Stimulated activated memory B cell treated with anti-CD40 and anti-IgM and Interleukin-4, amounts not matched to agents 10 μg/mL and 1 μg/mL and 100 μg/mL, for 72 hours (primary cell): ENCODE data around the gene MFSD2B.

Source experiments
- ATAC-seq: fragments of 150-1000 bp; cut with Tn5 transposase; 2 replicates; pipeline ENCODE4 v1.10.0; 2021
- H3K27ac Mint-ChIP-seq: one replicate; pipeline ENCODE4 v1.8.0; 2022; ENCODE audit warnings: mild to moderate bottlenecking, mixed read lengths
- H3K27me3 Mint-ChIP-seq: one replicate; pipeline ENCODE4 v1.8.0; 2022; ENCODE audit warnings: mixed read lengths
- H3K36me3 Mint-ChIP-seq: one replicate; pipeline ENCODE4 v1.8.0; 2022; ENCODE audit warnings: mixed read lengths
- H3K4me1 Mint-ChIP-seq: one replicate; pipeline ENCODE4 v1.8.0; 2022; ENCODE audit warnings: mixed read lengths
- H3K4me3 Mint-ChIP-seq: one replicate; pipeline ENCODE4 v1.8.0; 2022; ENCODE audit warnings: mild to moderate bottlenecking, moderate library complexity, mixed read lengths
- H3K9me3 Mint-ChIP-seq: one replicate; pipeline ENCODE4 v1.8.0; 2022; ENCODE audit warnings: mixed read lengths

The MFSD2B gene

DNA sequence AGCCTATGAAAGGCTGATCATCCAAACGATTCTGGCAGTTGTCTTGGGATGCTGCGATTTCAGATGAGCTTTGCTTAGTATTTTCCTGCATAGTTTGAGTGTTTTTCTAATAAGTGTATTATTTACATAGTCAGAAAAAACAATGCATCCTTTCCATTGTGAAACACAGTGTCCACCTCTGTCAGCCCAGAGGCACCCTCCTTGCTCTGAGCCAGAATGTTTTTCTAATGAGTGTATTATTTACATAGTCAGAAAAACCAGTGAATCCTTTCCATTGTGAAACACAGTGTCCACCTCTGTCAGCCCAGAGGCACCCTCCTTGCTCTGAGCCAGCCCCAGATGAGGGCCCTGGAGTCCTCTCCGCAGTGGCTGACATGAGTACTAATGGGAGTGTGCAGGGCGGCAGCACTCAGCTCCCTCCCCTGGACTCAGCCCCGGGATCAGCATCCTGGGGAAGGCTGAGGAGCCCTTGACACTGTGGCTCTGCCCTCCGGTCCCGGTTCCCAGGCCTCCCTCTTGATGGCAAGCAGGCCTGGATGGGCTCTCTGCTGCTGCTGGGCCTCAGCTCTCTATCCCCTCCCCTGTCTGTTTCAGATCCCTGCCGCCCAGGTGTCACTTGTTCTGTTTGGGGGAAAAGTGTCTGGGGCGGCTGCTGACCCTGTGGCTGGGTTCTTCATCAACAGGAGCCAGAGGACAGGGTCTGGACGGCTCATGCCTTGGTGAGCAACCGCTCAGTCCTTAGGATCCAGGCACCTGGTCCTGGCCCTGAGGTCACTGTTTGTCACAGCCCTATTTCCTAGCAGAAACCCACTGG is 5.9 kb downstream of the MFSD2B start:
- Mint-ChIP-seq H3K4me3 (no peak overlapping the region), H3K9me3 (no peaks in the 10 kb centered on the region), H3K36me3 (no peaks in the 10 kb centered on the region), H3K27me3 (peaks cover 23% of the 10 kb centered on the region), H3K4me1 (no peaks in the 10 kb centered on the region), H3K27ac (no peak overlapping the region)
- no peak for ATAC-seq

GRCh38 chr2:24016376-24016761 is 6.5 kb downstream of the MFSD2B start:
- Mint-ChIP-seq H3K9me3 (no peaks in the 10 kb centered on the region), H3K4me3 (no peak overlapping the region), H3K4me1 (no peaks in the 10 kb centered on the region), H3K36me3 (no peaks in the 10 kb centered on the region), H3K27me3 (peaks cover 17% of the 10 kb centered on the region), H3K27ac (no peak overlapping the region)
- no peak for ATAC-seq

- peaks cover 10% of the 10 kb centered on the region for H3K27me3 Mint-ChIP-seq
- ATAC-seq: no peak
- peaks cover under 1% of the 10 kb centered on the region for H3K36me3 Mint-ChIP-seq
- no peak overlapping the region for H3K27ac Mint-ChIP-seq
- no peaks in the 10 kb centered on the region for H3K9me3 Mint-ChIP-seq
- no peaks in the 10 kb centered on the region for H3K4me1 Mint-ChIP-seq
- no peak overlapping the region for H3K4me3 Mint-ChIP-seq
These were observed 7.2 kb downstream of the MFSD2B start for GRCh38 chr2:24016853-24017703.

- Mint-ChIP-seq H3K4me1 (no peaks in the 10 kb centered on the region), H3K4me3 (no peak overlapping the region), H3K27ac (no peak overlapping the region), H3K36me3 (peaks cover 7% of the 10 kb centered on the region), H3K27me3 (peaks cover 4% of the 10 kb centered on the region), H3K9me3 (no peaks in the 10 kb centered on the region)
- no peak for ATAC-seq
These were observed 7.8 kb downstream of the MFSD2B start for GRCh38 chr2:24017711-24018110.

DNA sequence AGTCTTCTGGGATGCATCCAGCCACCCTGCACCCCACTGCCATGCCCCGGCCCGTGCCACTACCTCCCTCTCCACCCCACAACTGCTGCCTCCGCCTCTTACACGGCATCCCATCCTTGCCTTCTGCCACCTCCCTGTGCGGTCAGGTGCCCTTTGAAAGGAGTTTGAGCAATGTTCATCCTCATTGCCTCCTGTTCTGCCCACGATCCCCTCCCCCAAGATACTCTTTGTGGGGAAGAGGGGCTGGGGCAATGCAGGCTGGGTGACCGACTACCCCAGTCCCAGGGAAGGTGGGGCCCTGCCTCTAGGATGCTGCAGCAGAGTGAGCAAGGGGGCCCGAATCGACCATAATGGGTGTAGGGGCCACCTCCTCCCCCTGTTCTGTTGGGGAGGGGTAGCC is 8.4 kb downstream of the MFSD2B start:
- Mint-ChIP-seq H3K27ac (no peak overlapping the region), H3K9me3 (no peaks in the 10 kb centered on the region), H3K4me1 (no peaks in the 10 kb centered on the region), H3K27me3 (no peaks in the 10 kb centered on the region), H3K4me3 (no peak overlapping the region), H3K36me3 (peaks cover 13% of the 10 kb centered on the region)
- no peak for ATAC-seq

GRCh38 chr2:24019729-24020128 is 9.8 kb downstream of the MFSD2B start:
- ATAC-seq: no peak
- Mint-ChIP-seq H3K4me3 (no peak overlapping the region), H3K27ac (no peak overlapping the region), H3K4me1 (no peaks in the 10 kb centered on the region), H3K9me3 (no peaks in the 10 kb centered on the region), H3K27me3 (no peaks in the 10 kb centered on the region), H3K36me3 (peaks cover 26% of the 10 kb centered on the region)

DNA sequence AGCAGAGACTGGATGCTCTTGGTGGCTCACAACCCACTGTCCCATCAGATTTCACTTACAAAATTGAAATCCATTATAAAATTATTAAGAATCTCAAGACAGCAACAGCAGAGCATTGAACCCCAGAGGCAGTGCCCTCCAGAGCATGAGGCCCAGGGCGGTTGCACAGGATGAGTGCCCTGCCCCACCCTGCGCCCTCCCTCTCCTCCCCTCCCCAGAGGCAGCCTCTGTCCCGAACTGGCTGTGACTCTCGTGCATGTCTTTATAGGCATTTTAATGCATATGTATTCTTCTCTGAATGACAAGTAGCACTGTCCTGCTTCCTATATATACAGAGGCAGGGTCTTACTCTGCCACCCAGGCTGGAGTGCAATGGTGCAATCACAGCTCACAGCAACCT is 10.4 kb downstream of the MFSD2B start:
- H3K27me3 Mint-ChIP-seq: no peaks in the 10 kb centered on the region
- no peaks in the 10 kb centered on the region for H3K4me1 Mint-ChIP-seq
- H3K9me3 Mint-ChIP-seq: no peaks in the 10 kb centered on the region
- H3K27ac Mint-ChIP-seq: no peak overlapping the region
- ATAC-seq: no peak
- H3K36me3 Mint-ChIP-seq: peaks cover 30% of the 10 kb centered on the region
- no peak overlapping the region for H3K4me3 Mint-ChIP-seq

GRCh38 chr2:24021122-24021998 is 11.5 kb downstream of the MFSD2B start:
- Mint-ChIP-seq H3K4me1 (no peaks in the 10 kb centered on the region), H3K36me3 (peaks cover 30% of the 10 kb centered on the region), H3K27me3 (no peaks in the 10 kb centered on the region), H3K9me3 (no peaks in the 10 kb centered on the region), H3K27ac (no peak overlapping the region), H3K4me3 (no peak overlapping the region)
- ATAC-seq: no peak

- H3K27ac Mint-ChIP-seq: no peak overlapping the region
- H3K4me1 Mint-ChIP-seq: no peaks in the 10 kb centered on the region
- H3K27me3 Mint-ChIP-seq: no peaks in the 10 kb centered on the region
- H3K4me3 Mint-ChIP-seq: no peak overlapping the region
- no peak for ATAC-seq
- no peaks in the 10 kb centered on the region for H3K9me3 Mint-ChIP-seq
- H3K36me3 Mint-ChIP-seq: peaks cover 33% of the 10 kb centered on the region
These were observed 12.6 kb downstream of the MFSD2B start for GRCh38 chr2:24022324-24022974.

DNA sequence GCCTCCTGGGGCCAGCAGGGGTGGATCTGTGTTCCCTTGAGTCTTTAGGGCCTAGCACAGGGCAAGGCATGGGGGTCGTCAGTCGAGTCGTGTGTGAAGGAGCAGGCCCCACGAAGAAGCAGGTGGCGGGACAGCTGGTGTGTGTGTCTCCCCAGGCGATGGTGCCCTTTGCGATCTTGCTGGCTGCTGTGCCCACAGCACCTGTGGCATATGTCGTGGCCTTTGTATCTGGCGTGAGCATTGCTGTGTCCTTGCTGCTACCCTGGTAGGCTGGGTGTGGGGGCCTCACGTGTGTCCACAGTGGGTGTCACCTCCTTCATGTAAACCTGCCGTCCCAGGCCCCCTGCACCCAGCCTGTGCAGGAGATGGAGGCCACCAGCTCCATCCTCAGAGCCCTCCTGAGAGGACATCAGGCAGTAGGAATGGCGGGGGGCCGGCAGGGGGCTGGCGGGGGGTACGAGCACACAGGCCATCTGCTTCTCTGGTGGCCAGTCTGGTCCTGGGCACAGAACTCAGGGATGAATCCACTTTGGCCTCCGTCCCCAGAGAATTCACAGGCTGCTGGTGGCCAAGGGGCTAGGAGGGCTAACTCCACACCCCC is 13.2 kb downstream of the MFSD2B start:
- Mint-ChIP-seq H3K4me3 (no peak overlapping the region), H3K27me3 (no peaks in the 10 kb centered on the region), H3K36me3 (peaks cover 36% of the 10 kb centered on the region), H3K27ac (no peak overlapping the region), H3K4me1 (no peaks in the 10 kb centered on the region), H3K9me3 (no peaks in the 10 kb centered on the region)
- no peak for ATAC-seq

- Mint-ChIP-seq H3K4me1 (no peaks in the 10 kb centered on the region), H3K36me3 (peaks cover 43% of the 10 kb centered on the region), H3K27ac (no peak overlapping the region), H3K27me3 (no peaks in the 10 kb centered on the region), H3K4me3 (no peak overlapping the region), H3K9me3 (no peaks in the 10 kb centered on the region)
- no peak for ATAC-seq
These were observed 14.1 kb downstream of the MFSD2B start for GRCh38 chr2:24024018-24024417.

- Mint-ChIP-seq H3K9me3 (no peaks in the 10 kb centered on the region), H3K27ac (no peak overlapping the region), H3K27me3 (no peaks in the 10 kb centered on the region), H3K36me3 (peaks cover 54% of the 10 kb centered on the region), H3K4me3 (no peak overlapping the region), H3K4me1 (no peaks in the 10 kb centered on the region)
- no peak for ATAC-seq
These were observed 15.2 kb downstream of the MFSD2B start for GRCh38 chr2:24024996-24025663.

- ATAC-seq: no peak
- Mint-ChIP-seq H3K4me3 (no peak overlapping the region), H3K36me3 (peaks cover 65% of the 10 kb centered on the region), H3K27ac (no peak overlapping the region), H3K4me1 (no peaks in the 10 kb centered on the region), H3K9me3 (no peaks in the 10 kb centered on the region), H3K27me3 (no peaks in the 10 kb centered on the region)
These were observed 16.3 kb downstream of the MFSD2B start for GRCh38 chr2:24026233-24026632.
